H9 (cell line): ENCODE data around the gene PSPC1. TPM values are rescaled to one million over a fixed set of nuclear protein-coding genes. Genes with fewer than 3 reads are reported as not detected.
A peak's percentile ranks its signal among the peaks of the same experiment; 100 is the strongest.

Experiments
- DNase-seq: peaks from one replicate; pipeline ENCODE4 v3.0.0-alpha.2; 2017
- H2AFZ ChIP-seq: one replicate; pipeline ENCODE4 v1.6.1; 2013; ENCODE audit warnings: mild to moderate bottlenecking, low read length, control low read depth, moderate library complexity
- H2AK5ac ChIP-seq: 2 replicates; pipeline ENCODE4 v1.6.1; 2013; ENCODE audit warnings: low read length, control low read depth, mixed read lengths; ENCODE audit not compliant: insufficient read length
- H2BK120ac ChIP-seq: one replicate; pipeline ENCODE4 v1.6.1; 2013; ENCODE audit warnings: low read depth, mild to moderate bottlenecking, low read length, control low read depth, inconsistent platforms; ENCODE audit not compliant: poor library complexity, severe bottlenecking
- H2BK12ac ChIP-seq: 2 replicates; pipeline ENCODE4 v1.6.1; 2013; ENCODE audit warnings: low read length, control low read depth, mixed read lengths, low read depth; ENCODE audit not compliant: insufficient read length
- H2BK15ac ChIP-seq: 2 replicates; pipeline ENCODE4 v1.6.1; 2013; ENCODE audit warnings: low read depth, low read length, control low read depth
- H2BK20ac ChIP-seq: one replicate; pipeline ENCODE4 v1.6.1; 2013; ENCODE audit warnings: low read depth, mild to moderate bottlenecking, low read length, control low read depth, inconsistent platforms; ENCODE audit not compliant: poor library complexity, severe bottlenecking
- H2BK5ac ChIP-seq: 2 replicates; pipeline ENCODE4 v1.6.1; 2013; ENCODE audit warnings: low read length, control low read depth, mixed read lengths; ENCODE audit not compliant: insufficient read length
- H3K14ac ChIP-seq: 2 replicates; pipeline ENCODE4 v1.6.1; 2013; ENCODE audit warnings: low read length, control low read depth; ENCODE audit not compliant: insufficient read depth
- H3K18ac ChIP-seq: 2 replicates; pipeline ENCODE4 v1.6.1; 2013; ENCODE audit warnings: low read depth, mild to moderate bottlenecking, mixed read lengths, low read length, control low read depth; ENCODE audit not compliant: insufficient read length
- H3K23ac ChIP-seq: 2 replicates; pipeline ENCODE4 v1.6.1; 2013; ENCODE audit warnings: low read length, control low read depth, mixed read lengths, low read depth; ENCODE audit not compliant: insufficient read length
- H3K23me2 ChIP-seq: 2 replicates; pipeline ENCODE4 v1.6.1; 2013; ENCODE audit warnings: low read depth, mild to moderate bottlenecking, mixed read lengths, low read length, control low read depth; ENCODE audit not compliant: insufficient read length, poor library complexity, severe bottlenecking
- H3K27ac ChIP-seq: 2 replicates; pipeline ENCODE4 v1.5.1; 2013; ENCODE audit warnings: low read length, control low read depth, mixed read lengths, low read depth; ENCODE audit not compliant: insufficient read length
- H3K27me3 ChIP-seq: 2 replicates; pipeline ENCODE4 v1.6.1; 2013; ENCODE audit warnings: low read length, control low read depth, inconsistent platforms; ENCODE audit not compliant: insufficient read depth
- H3K4ac ChIP-seq: 2 replicates; pipeline ENCODE4 v1.6.1; 2013; ENCODE audit warnings: low read depth, mild to moderate bottlenecking, control low read depth, inconsistent platforms, low read length, moderate library complexity
- H3K4me1 ChIP-seq: 2 replicates; pipeline ENCODE4 v1.6.1; 2013; ENCODE audit warnings: low read length, control low read depth, inconsistent platforms; ENCODE audit not compliant: insufficient read depth
- H3K4me2 ChIP-seq: 2 replicates; pipeline ENCODE4 v1.6.1; 2013; ENCODE audit warnings: low read length, control low read depth, mixed read lengths; ENCODE audit not compliant: insufficient read length, insufficient read depth
- H3K56ac ChIP-seq: 2 replicates; pipeline ENCODE4 v1.6.1; 2013; ENCODE audit warnings: low read depth, mild to moderate bottlenecking, mixed read lengths, low read length, control low read depth; ENCODE audit not compliant: insufficient read length
- H3K79me1 ChIP-seq: 2 replicates; pipeline ENCODE4 v1.6.1; 2013; ENCODE audit warnings: low read depth, mild to moderate bottlenecking, moderate library complexity, low read length, control low read depth, inconsistent platforms; ENCODE audit not compliant: insufficient read depth, poor library complexity, severe bottlenecking
- H3K79me2 ChIP-seq: 2 replicates; pipeline ENCODE4 v1.6.1; 2013; ENCODE audit warnings: low read length, control low read depth, inconsistent platforms; ENCODE audit not compliant: insufficient read depth
- H3K9ac ChIP-seq: 2 replicates; pipeline ENCODE4 v1.6.1; 2013; ENCODE audit warnings: low read length, control low read depth, mixed read lengths; ENCODE audit not compliant: insufficient read length; ENCODE audit errors: extremely low read depth
- H3K9me3 ChIP-seq: one replicate; pipeline ENCODE4 v1.6.1; 2013; ENCODE audit warnings: low read depth, low read length, inconsistent platforms; ENCODE audit not compliant: control insufficient read depth
- H3T11ph ChIP-seq: one replicate; pipeline ENCODE4 v1.6.1; 2013; ENCODE audit warnings: mild to moderate bottlenecking, low read length, control low read depth, inconsistent platforms
- H4K20me1 ChIP-seq: one replicate; pipeline ENCODE4 v1.6.1; 2013; ENCODE audit not compliant: control insufficient read depth, insufficient read length, insufficient read depth
- H4K5ac ChIP-seq: 2 replicates; pipeline ENCODE4 v1.6.1; 2013; ENCODE audit warnings: low read depth, mild to moderate bottlenecking, mixed read lengths, low read length, control low read depth; ENCODE audit not compliant: insufficient read length
- H4K8ac ChIP-seq: replicated peaks from 2 replicates; pipeline ENCODE4 v1.6.1; 2013; ENCODE audit warnings: low read length, control low read depth, mixed read lengths, low read depth; ENCODE audit not compliant: insufficient read length
- H4K91ac ChIP-seq: 2 replicates; pipeline ENCODE4 v1.6.1; 2013; ENCODE audit warnings: low read depth, mild to moderate bottlenecking, moderate library complexity, mixed read lengths, low read length, control low read depth; ENCODE audit not compliant: insufficient read length
- H3K27ac Mint-ChIP-seq, 3 experiments: 2 replicates in 2 of 3; 3 replicates in 1 of 3; pipeline ENCODE4 v1.8.0; 2020 to 2021; ENCODE audit warnings: mixed read lengths in 3 of 3, mild to moderate bottlenecking in 1 of 3, moderate library complexity in 1 of 3
- H3K27me3 Mint-ChIP-seq: 2 replicates; pipeline ENCODE4 v1.8.0; 2021; ENCODE audit warnings: low read depth, mild to moderate bottlenecking, moderate library complexity, mixed read lengths
- H3K36me3 Mint-ChIP-seq, 3 experiments: 2 replicates in 2 of 3; 3 replicates in 1 of 3; pipeline ENCODE4 v1.8.0; 2020 to 2021; ENCODE audit warnings: low read depth in 3 of 3, mixed read lengths in 3 of 3; ENCODE audit not compliant: insufficient read depth in 1 of 3
- H3K4me1 Mint-ChIP-seq, 2 experiments: 2 replicates each; pipeline ENCODE4 v1.8.0; 2020; ENCODE audit warnings: mixed read lengths in 2 of 2
- H3K4me3 Mint-ChIP-seq, 2 experiments: 2 replicates in 1 of 2; 3 replicates in 1 of 2; pipeline ENCODE4 v1.8.0; 2020 to 2021; ENCODE audit warnings: mild to moderate bottlenecking in 2 of 2, mixed read lengths in 2 of 2, moderate library complexity in 1 of 2
- H3K9me3 Mint-ChIP-seq, 2 experiments: 2 replicates in 1 of 2; 3 replicates in 1 of 2; pipeline ENCODE4 v1.8.0; 2020; ENCODE audit warnings: mild to moderate bottlenecking in 2 of 2, mixed read lengths in 2 of 2, moderate library complexity in 1 of 2
- CTCF ChIP-seq: fragments of 200-600 bp; sonication (generic); conservative IDR thresholded peaks from 3 replicates; pipeline ENCODE4 v1.8.0; 2021; ENCODE audit warnings: antibody characterized with exemption, mild to moderate bottlenecking
- WGBS: extraction: QIAGEN DNeasy Blood & Tissue Kit; methylation state at CpG from one replicate; pipeline ENCODE4 v1.1.7; 2013; ENCODE audit warnings: missing lambda C conversion rate, low lambda C conversion rate, mixed read lengths; ENCODE audit not compliant: insufficient read length; ENCODE audit errors: extremely low coverage; 5-methylcytosine and 5-hydroxymethylcytosine counted together
- total RNA-seq: library from RNA; stranded (reverse); gene quantifications from 2 replicates; pipeline ENCODE4 v1.2.1, GENCODE V29; 2021

The PSPC1 gene
- total RNA-seq, 1 experiment from 2014 or later: 134 TPM

GRCh38 chr13:19664481-19665230 lies 118.1 kb downstream of the PSPC1 start:
- Histone ChIP-seq H3K4ac (no peak overlapping the region), H4K91ac (no peak overlapping the region), H4K8ac (no peak overlapping the region), H3K56ac (no peak overlapping the region), H2AFZ (no peak overlapping the region), H3K18ac (no peak overlapping the region), H4K5ac (no peak overlapping the region), H3K4me1 (no peaks in the 10 kb centered on the region), H3K79me2 (no peaks in the 10 kb centered on the region), H3T11ph (no peak overlapping the region), H2AK5ac (no peak overlapping the region), H3K14ac (no peak overlapping the region), H3K9ac (no peak overlapping the region), H2BK20ac (no peak overlapping the region), H2BK120ac (no peak overlapping the region), H3K4me2 (no peak overlapping the region), H2BK5ac (no peak overlapping the region), H3K23me2 (no peaks in the 10 kb centered on the region), H3K23ac (no peak overlapping the region), H3K9me3 (no peaks in the 10 kb centered on the region), H3K27ac (no peak overlapping the region), H3K79me1 (no peaks in the 10 kb centered on the region), H4K20me1 (no peaks in the 10 kb centered on the region), H3K27me3 (no peaks in the 10 kb centered on the region), H2BK15ac (no peak overlapping the region), H2BK12ac (no peak overlapping the region)
- no peak overlapping the region for H3K4me3 Mint-ChIP-seq
- no peak for TF ChIP-seq CTCF
- H3K9me3 Mint-ChIP-seq: peaks cover 0 to 2% of the 10 kb centered on the region in 2 experiments; a peak in 1 of 5 replicates
- peaks cover 12 to 76% (median 56%) of the 10 kb centered on the region in 3 experiments for H3K36me3 Mint-ChIP-seq
- no peak for DNase-seq
- peaks cover 7 to 8% of the 10 kb centered on the region in 2 experiments for H3K4me1 Mint-ChIP-seq
- peak overlapping the region; percentile 38 to 62 (median 46); a peak in 4 of 7 replicates for H3K27ac Mint-ChIP-seq
- no CpG with 5 or more reads among the region's 14 CpGs for WGBS
- H3K27me3 Mint-ChIP-seq: no peaks in the 10 kb centered on the region
